ENCODE results near the gene TES. TPM values are rescaled to one million over a fixed set of nuclear protein-coding genes. Genes with fewer than 3 reads are reported as not detected.

TES gene
- total RNA-seq, 1 experiment from 2014 or later = 28.2 TPM

DNA sequence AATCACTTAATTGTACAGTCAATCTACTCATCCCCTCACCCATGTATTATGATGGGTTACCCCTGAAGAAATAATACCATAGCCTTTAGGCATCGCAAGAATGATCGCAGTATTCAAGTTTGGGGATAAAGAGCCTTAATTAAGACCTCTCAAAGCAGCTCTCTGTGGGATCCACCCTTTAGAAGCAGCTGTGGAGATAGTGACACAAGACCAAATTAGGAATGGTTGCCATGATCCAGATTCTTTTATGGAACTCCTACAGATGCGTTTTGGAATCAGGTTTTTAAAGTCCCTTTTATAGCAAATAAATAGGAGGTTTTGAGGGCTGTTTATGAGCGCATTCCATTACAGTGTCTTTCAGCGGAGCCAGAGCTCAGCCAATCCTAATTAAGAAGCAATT is 12.2 kb downstream of the TES start:
- H4K91ac ChIP-seq (ENCODE audit: insufficient read length, low read depth, low read length) = no peak overlapping the region
- no peak overlapping the region for H3K4ac ChIP-seq (ENCODE audit: low read depth, low read length)
- no peaks in the 10 kb centered on the region for H3K9me3 Mint-ChIP-seq
- H3K27ac Mint-ChIP-seq = no peak overlapping the region
- no peak overlapping the region for H4K8ac ChIP-seq (replicated peaks; ENCODE audit: insufficient read length, low read depth, low read length)
- no peak overlapping the region for H3K56ac ChIP-seq (ENCODE audit: insufficient read length, low read depth, low read length)
- H3K9ac ChIP-seq (ENCODE audit: extremely low read depth, insufficient read length, low read length) = no peak overlapping the region
- DNase-seq = no peak
- WGBS (ENCODE audit: extremely low coverage, insufficient read length, low lambda C conversion rate) = no CpG with 5 or more reads among the region's 5 CpGs
- no peak overlapping the region for H3T11ph ChIP-seq (ENCODE audit: low read length)
- no peaks in the 10 kb centered on the region for H3K27me3 Mint-ChIP-seq (ENCODE audit: low read depth)
- H3K14ac ChIP-seq (ENCODE audit: insufficient read depth, low read length) = no peak overlapping the region
- no peak overlapping the region for H3K27ac ChIP-seq (ENCODE audit: insufficient read length, low read depth, low read length)
- no peaks in the 10 kb centered on the region for H3K23me2 ChIP-seq (ENCODE audit: insufficient read length, low read depth, low read length, poor library complexity, severe bottlenecking)
- H3K4me2 ChIP-seq (ENCODE audit: insufficient read depth, insufficient read length, low read length) = no peak overlapping the region
- no peak overlapping the region for H3K23ac ChIP-seq (ENCODE audit: insufficient read length, low read depth, low read length)
- no peak overlapping the region for H2AK5ac ChIP-seq (ENCODE audit: insufficient read length, low read length)
- no peaks in the 10 kb centered on the region for H3K27me3 ChIP-seq (ENCODE audit: insufficient read depth, low read length)
- H4K20me1 ChIP-seq (ENCODE audit: control insufficient read depth, insufficient read depth, insufficient read length) = no peaks in the 10 kb centered on the region
- H2BK12ac ChIP-seq (ENCODE audit: insufficient read length, low read depth, low read length) = no peak overlapping the region
- H4K5ac ChIP-seq (ENCODE audit: insufficient read length, low read depth, low read length) = no peak overlapping the region
- H2BK15ac ChIP-seq (ENCODE audit: low read depth, low read length) = no peak overlapping the region
- H3K79me2 ChIP-seq (ENCODE audit: insufficient read depth, low read length) = no peaks in the 10 kb centered on the region; the same call in 1 of the 2 replicates
- H3K18ac ChIP-seq (ENCODE audit: insufficient read length, low read depth, low read length) = no peak overlapping the region
- no peak overlapping the region for H3K4me3 Mint-ChIP-seq
- no peaks in the 10 kb centered on the region for H3K4me1 ChIP-seq (ENCODE audit: insufficient read depth, low read length)
- peaks cover 4 to 8% of the 10 kb centered on the region in 2 experiments; a peak in 3 of 4 replicates for H3K4me1 Mint-ChIP-seq
- no peak overlapping the region for H2BK20ac ChIP-seq (ENCODE audit: low read depth, low read length, poor library complexity, severe bottlenecking)
- no peak overlapping the region for H2AFZ ChIP-seq (ENCODE audit: low read length)
- no peak for TF ChIP-seq CTCF (conservative IDR thresholded peaks at IDR 0.05)
- no peak overlapping the region for H2BK120ac ChIP-seq (ENCODE audit: low read depth, low read length, poor library complexity, severe bottlenecking)
- no peaks in the 10 kb centered on the region for H3K9me3 ChIP-seq (ENCODE audit: control insufficient read depth, low read depth, low read length)
- no peak overlapping the region for H2BK5ac ChIP-seq (ENCODE audit: insufficient read length, low read length)
- no peaks in the 10 kb centered on the region for H3K79me1 ChIP-seq (ENCODE audit: insufficient read depth, low read depth, low read length, poor library complexity, severe bottlenecking)
- H3K36me3 Mint-ChIP-seq (ENCODE audit: insufficient read depth in 1 of 3, low read depth in 3 of 3) = no peaks in the 10 kb centered on the region
